ENCODE results near the gene SSU72.
A peak's percentile ranks its signal among the peaks of the same experiment; 100 is the strongest.
"Not testable (repeated sequence)": the region's sequence is repeated elsewhere in the genome, so short reads cannot be mapped to it uniquely, and the experiment has no call there.

The SSU72 gene

DNA sequence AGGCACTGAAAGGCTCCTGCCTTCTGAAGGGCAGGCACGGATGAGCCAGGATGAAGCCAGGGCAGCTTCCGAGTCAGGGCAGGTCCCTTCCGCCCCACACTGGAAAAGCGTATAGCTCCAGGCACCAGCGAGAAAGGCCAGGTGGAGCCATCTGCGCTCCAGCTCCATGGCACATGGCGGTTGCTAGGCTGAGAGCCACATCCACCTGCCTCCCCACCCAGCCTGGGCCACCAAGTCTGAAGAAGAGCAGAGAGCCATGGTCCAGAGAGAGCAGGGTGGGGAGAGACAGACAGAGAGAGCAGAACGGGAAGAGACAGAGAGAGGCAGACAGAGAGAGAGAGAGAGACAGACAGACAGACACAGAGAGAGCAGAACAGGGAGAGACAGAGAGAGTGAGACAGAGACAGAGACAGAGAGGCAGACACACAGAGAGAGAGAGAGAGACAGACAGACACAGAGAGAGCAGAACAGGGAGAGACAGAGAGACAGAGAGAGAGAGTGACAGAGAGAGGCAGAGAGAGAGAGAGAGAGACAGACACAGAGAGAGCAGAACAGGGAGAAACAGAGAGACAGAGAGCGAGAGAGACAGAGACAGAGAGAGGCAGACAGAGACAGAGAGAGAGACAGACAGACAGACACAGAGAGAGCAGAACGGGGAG is 20.1 kb upstream of the SSU72 start:
- DNase-seq, result peak; percentile 72

- no peak for DNase-seq
Measured at GRCh38 chr1:1593834-1594601, 19.4 kb upstream of the SSU72 start.

- peak; percentile 62 for DNase-seq
Measured at GRCh38 chr1:1591452-1591851, 16.8 kb upstream of the SSU72 start.

DNA sequence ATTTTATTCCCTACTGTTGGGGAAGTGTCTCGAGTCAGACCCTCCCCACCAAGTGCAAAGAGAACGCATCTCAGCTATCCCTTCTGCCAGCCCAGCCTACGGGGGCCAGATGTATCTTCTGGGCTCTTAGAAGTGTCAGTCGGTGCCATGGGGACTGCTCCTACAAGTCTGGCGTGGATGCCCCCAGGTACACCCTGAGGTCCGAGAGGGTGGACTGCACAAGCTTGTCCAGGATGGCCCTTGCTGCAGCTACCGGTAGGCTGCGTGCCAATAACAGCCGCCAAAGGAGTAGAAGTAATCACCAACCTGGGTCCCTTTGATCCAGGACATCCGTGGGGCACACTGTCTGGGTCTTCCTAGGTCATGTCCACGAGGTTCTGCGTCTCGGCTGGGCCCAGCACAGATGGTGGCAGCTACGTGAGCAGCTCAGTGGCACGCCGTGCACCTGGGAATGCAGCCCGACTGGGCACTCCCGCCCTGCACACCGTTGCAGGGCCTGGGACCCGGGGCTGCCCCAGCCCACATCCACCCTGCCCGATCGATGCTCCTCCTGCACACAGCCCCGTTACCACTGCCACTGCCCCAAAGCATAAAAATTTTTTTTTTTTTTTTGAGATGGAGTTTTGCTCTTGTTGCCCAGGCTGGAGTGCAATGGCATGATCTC is 8.8 kb upstream of the SSU72 start:
- DNase-seq, result no peak

GRCh38 chr1:1582585-1583346 is 8.1 kb upstream of the SSU72 start:
- no peak for DNase-seq

DNA sequence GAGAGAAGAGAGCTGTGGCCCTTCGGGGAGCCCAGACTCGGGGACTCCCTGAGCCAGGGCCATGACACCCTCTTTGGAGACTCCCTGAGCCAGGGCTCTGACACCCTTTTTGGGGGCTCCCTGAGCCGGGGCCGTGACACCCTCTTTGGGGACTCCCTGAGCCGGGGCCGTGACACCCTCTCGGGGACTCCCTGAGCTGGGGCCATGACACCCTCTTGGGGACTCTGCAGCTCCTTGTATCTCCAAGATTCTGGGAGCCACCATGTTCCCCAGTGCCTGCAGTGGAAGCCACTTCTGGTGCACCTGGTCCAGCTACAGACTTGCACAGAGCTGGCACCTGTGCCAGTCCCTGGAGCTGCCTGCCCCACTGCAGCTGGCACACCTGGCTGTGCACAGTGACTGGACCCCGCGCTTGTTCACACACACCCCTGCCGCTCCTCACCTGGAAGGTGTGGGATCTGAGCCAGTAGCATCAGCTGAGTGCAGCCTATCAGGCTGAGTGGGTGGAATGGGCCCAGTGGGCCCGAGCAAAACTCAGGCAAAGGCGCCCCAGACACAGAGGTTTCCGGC is 3.8 kb upstream of the SSU72 start:
- DNase-seq, result no peak

GRCh38 chr1:1577367-1578011 is 2.8 kb upstream of the SSU72 start:
- DNase-seq, result no peak

GRCh38 chr1:1573843-1574720 is 581 bp downstream of the SSU72 start:
- peak; percentile 82 for DNase-seq

GRCh38 chr1:1569341-1569740 is 5.3 kb downstream of the SSU72 start:
- DNase-seq, result no peak

DNA sequence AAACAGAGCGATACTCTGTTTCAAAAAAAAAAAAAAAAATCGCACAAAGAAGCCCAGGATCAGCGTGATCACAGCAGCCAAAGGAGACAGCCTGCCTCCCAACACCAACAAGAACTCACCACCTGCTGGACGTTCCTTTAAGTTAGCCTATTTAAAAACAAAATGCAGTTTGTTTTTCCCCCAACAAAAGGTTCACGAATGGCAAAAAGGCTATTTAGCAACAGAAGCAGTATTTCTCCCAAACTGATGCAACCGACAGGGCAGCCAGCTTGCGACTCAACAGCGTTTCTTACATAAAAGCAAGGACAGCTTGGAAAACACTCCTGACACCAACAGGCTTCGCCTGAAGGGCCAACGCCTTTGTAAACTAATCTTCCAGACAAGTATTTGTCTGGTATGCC is 6.8 kb downstream of the SSU72 start:
- no peak for DNase-seq

DNA sequence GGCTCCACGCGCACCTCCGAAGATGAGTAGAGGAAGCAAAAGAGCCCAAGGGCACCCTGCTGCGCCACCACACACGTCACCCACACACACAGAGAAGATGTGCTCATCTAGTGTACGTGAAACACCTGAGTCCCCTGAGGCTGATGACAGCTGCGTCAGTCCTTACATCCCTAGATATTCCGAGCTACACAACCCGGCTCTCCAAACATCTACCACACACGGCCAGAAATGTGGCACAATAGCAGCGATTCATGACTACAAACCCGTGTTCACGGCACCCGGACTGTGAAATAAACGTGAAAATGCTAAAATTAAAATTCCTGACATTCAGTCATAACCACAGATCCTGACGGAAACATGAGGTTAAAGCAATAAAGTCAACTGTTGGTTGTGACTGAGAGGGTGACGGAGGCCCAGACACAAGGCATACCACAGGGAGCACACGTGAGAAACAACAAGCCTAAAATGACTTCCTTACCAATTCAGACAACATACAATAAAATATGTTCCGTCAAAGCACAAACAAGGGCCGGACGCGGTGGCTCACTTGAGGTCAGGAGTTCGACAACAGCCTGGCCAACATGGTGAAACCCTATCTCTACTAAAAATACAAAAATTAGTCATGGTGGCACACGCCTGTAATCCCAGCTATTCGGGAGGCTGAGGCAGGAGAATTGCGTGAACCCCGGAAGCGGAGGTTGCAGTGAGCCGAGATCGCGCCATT is 7.3 kb downstream of the SSU72 start:
- no peak for DNase-seq

- no peak for DNase-seq
Measured at GRCh38 chr1:1565340-1565739, 9.3 kb downstream of the SSU72 start.

DNA sequence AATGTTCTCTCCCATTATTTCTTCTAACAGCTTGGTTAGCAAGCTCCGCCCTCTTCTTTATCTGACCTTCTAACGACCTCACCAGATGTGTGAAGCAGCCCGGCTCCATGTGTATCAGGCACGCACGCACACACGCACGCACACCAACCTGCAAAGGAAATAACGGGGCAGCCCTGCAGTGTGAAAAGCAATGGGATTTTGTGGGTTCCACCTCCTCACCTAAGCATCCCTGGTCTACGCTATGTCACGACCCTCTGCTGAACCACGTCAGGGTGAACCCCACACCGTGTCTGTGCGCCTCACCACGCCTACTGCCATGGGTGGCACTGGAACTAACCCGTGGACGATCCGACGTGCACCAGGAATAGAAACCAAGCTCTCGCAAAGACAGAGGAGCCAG is 10.4 kb downstream of the SSU72 start:
- DNase-seq, result no peak

- no peak for DNase-seq
Measured at GRCh38 chr1:1563688-1564087, 11.0 kb downstream of the SSU72 start.

DNA sequence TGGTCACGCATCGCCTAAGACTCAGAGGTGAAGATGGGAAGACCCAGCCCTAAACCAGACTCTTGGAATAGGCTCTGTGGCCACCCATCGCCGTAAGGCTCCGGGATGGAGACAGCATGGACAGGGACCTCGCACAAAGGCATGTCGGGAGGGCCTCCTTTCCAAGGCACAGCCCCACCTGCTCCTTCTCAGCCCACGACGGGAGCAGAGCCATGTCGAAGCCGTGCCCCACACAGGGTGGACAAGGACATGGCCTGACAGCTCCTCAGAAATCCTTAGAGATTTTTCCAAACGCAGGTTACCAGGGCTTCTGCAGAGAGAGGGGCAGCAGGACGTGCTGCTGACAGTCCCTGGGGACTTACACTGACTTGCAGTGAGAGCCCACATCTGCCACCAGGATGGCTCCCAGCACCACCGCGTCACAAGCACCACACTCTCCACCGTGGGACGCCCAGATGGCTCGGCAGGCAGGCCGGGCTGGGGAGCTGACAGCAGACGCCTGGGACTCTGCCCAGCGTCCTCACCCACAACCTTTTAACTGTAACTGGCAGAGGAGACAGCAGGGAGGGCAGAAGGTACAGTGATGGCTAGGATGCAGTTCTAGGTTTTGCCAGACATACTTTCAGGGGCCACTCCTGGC is 12.0 kb downstream of the SSU72 start:
- peak; percentile 58 for DNase-seq

- no peak for DNase-seq
Measured at GRCh38 chr1:1561801-1562470, 12.7 kb downstream of the SSU72 start.

- no peak for DNase-seq
Measured at GRCh38 chr1:1560178-1560577, 14.5 kb downstream of the SSU72 start.

DNA sequence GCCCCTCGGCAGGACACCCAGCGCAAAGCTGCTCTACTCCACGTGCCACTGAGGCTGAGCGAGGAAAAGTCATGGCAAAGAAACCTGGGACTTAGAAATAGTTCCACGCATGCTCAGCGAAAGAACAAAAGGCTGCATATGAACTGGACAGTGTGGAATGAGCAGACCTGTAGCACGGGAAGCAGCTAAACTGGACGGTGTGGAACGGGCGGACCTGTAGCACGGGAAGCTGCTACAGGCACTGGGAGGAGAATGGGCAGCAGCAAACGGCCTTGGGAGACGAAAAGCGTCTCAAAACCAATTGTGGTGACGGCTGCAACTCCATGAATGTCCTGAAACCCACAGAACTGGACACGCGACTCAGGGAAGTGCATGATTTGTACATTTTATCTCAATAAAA is 15.6 kb downstream of the SSU72 start:
- DNase-seq, result no peak

- no peak for DNase-seq
Measured at GRCh38 chr1:1558591-1558990, 16.1 kb downstream of the SSU72 start.

- not testable (repeated sequence) for DNase-seq
Measured at GRCh38 chr1:1557688-1558087, 17.0 kb downstream of the SSU72 start.

All from NCI-H82 (cell line).